Ectodermal cell (in vitro differentiated cells): ENCODE data around the gene SNX9.
"Not testable (repeated sequence)": the region's sequence is repeated elsewhere in the genome, so short reads cannot be mapped to it uniquely, and the experiment has no call there.

Experiments used
- H3K27ac ChIP-seq: 2 replicates; pipeline ENCODE4 v1.7.0; 2013; ENCODE audit warnings: mild to moderate bottlenecking, low read depth, low read length; ENCODE audit not compliant: insufficient read depth, poor library complexity, severe bottlenecking
- H3K27me3 ChIP-seq: 2 replicates; pipeline ENCODE4 v1.7.0; 2013; ENCODE audit warnings: mild to moderate bottlenecking, low read length; ENCODE audit not compliant: insufficient read depth, control insufficient read depth, poor library complexity, severe bottlenecking
- H3K36me3 ChIP-seq: one replicate; pipeline ENCODE4 v1.7.0; 2013; ENCODE audit warnings: low read length; ENCODE audit not compliant: control insufficient read depth, insufficient read depth
- H3K4me1 ChIP-seq: one replicate; pipeline ENCODE4 v1.7.0; 2013; ENCODE audit warnings: low read length; ENCODE audit not compliant: control insufficient read depth, insufficient read depth
- H3K4me3 ChIP-seq: 2 replicates; pipeline ENCODE4 v1.7.0; 2013; ENCODE audit warnings: low read depth, low read length, control low read depth; ENCODE audit not compliant: insufficient read depth
- H3K9me3 ChIP-seq: 2 replicates; pipeline ENCODE4 v1.7.0; 2013; ENCODE audit warnings: mild to moderate bottlenecking, low read length, moderate library complexity; ENCODE audit not compliant: control insufficient read depth
- WGBS, 2 experiments: methylation state at CpG; one replicate each; pipeline ENCODE4 v1.1.7; 2013; ENCODE audit warnings: missing lambda C conversion rate in 2 of 2; 5-methylcytosine and 5-hydroxymethylcytosine counted together

SNX9 gene

GRCh38 chr6:157787080-157787479 is 36.0 kb upstream of the SNX9 start:
- Histone ChIP-seq H3K4me3 (no peak overlapping the region), H3K4me1 (no peaks in the 10 kb centered on the region), H3K36me3 (no peaks in the 10 kb centered on the region), H3K9me3 (no peaks in the 10 kb centered on the region), H3K27ac (no peak overlapping the region), H3K27me3 (no peaks in the 10 kb centered on the region)
- 90 to 100% methylated on average over 1 of the region's 1 CpG for WGBS, 2 experiments

- Histone ChIP-seq H3K27me3 (no peaks in the 10 kb centered on the region), H3K4me3 (no peak overlapping the region), H3K9me3 (no peaks in the 10 kb centered on the region), H3K27ac (no peak overlapping the region), H3K4me1 (no peaks in the 10 kb centered on the region), H3K36me3 (no peaks in the 10 kb centered on the region)
- WGBS, 2 experiments, result 75 to 100% methylated on average over 1 of the region's 1 CpG
Measured at GRCh38 chr6:157788180-157788579, 34.9 kb upstream of the SNX9 start.

DNA sequence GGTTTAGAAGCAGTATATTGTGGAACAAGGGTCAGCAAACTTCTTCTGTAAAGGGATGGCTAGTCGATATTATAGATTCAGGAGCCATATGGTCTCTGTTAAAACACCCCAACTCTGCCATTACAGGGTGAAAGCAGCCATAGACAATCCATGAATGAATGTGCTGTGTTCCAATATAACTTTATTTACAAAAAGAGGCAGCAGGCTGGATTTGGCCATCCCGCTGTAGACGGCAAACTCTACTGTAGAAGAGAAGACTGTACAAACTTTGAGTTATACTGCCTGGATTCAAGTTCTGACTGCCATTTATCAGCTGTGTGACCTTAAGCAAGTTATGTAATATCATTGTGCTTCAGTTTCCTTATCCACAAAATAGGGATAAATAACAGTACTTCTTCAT is 33.7 kb upstream of the SNX9 start:
- 81 to 95% methylated on average over 3 of the region's 3 CpGs for WGBS, 2 experiments
- Histone ChIP-seq H3K27me3 (no peaks in the 10 kb centered on the region), H3K36me3 (no peaks in the 10 kb centered on the region), H3K4me1 (no peaks in the 10 kb centered on the region), H3K27ac (no peak overlapping the region), H3K4me3 (no peak overlapping the region), H3K9me3 (no peaks in the 10 kb centered on the region)

- 88 to 90% methylated on average over 15 of the region's 15 CpGs for WGBS, 2 experiments
- Histone ChIP-seq H3K36me3 (no peaks in the 10 kb centered on the region), H3K27ac (no peak overlapping the region), H3K9me3 (no peaks in the 10 kb centered on the region), H3K27me3 (no peaks in the 10 kb centered on the region), H3K4me3 (no peak overlapping the region), H3K4me1 (no peaks in the 10 kb centered on the region)
Measured at GRCh38 chr6:157789861-157790260, 33.2 kb upstream of the SNX9 start.

DNA sequence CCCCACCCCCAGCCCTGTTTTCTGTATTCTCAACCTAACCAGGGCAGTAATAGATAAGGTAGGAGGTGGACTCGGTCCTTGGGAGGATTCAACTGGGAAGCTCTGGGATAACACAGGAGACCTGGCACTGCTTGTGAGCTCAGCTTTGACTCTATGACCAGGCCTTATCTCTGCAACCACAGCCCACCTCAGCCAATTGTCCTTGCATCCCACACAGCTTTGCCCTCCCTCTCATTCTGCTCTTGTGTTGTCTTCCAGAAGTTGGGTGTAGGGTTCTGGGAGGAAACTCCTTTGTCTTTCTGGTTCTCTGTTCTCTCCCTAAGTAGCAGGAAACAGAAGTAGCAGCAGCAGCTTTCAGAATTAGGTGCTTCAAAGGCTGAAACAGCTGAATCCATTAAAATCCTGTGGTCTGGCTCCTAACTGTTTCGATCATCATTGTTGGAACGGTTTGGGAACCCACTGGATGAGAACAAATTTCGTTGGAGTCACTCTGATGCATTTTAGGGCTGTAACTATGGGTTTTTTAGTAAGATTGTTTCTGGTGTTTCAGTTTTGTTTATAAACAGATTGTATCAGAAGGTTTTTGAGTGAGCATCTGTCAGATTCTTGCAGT is 32.4 kb upstream of the SNX9 start:
- Histone ChIP-seq H3K36me3 (no peaks in the 10 kb centered on the region), H3K27me3 (no peaks in the 10 kb centered on the region), H3K4me1 (no peaks in the 10 kb centered on the region), H3K9me3 (no peaks in the 10 kb centered on the region), H3K4me3 (no peak overlapping the region), H3K27ac (no peak overlapping the region)
- 88% methylated on average over 4 of the region's 4 CpGs for WGBS, 2 experiments

- Histone ChIP-seq H3K27me3 (no peaks in the 10 kb centered on the region), H3K36me3 (no peaks in the 10 kb centered on the region), H3K27ac (no peak overlapping the region), H3K9me3 (no peaks in the 10 kb centered on the region), H3K4me3 (no peak overlapping the region), H3K4me1 (no peaks in the 10 kb centered on the region)
- 97 to 100% methylated on average over 2 of the region's 2 CpGs for WGBS, 2 experiments
Measured at GRCh38 chr6:157791450-157791849, 31.6 kb upstream of the SNX9 start.

DNA sequence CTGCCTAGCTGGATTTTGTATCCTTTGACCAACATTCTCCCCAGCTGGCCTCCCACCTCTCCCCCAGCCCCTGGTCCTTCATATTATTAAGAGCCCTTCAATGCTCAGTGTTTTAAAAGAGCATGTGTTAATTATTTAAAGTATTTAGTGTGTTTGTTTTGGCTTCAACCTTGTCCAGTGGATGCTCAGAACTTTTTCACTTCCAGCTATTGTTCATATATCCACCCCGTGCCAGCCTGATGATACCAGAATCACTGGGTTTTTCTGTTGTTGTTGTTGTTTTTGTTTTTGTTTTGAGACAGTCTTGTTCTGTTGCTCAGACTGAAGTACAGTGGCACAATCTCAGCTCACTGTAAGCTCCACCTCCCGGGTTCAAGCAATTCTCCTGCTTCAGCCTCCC is 30.4 kb upstream of the SNX9 start:
- Histone ChIP-seq H3K9me3 (no peaks in the 10 kb centered on the region), H3K27me3 (no peaks in the 10 kb centered on the region), H3K4me3 (no peak overlapping the region), H3K4me1 (no peaks in the 10 kb centered on the region), H3K36me3 (no peaks in the 10 kb centered on the region), H3K27ac (no peak overlapping the region)
- WGBS, 2 experiments, result 87 to 97% methylated on average over 2 of the region's 2 CpGs

DNA sequence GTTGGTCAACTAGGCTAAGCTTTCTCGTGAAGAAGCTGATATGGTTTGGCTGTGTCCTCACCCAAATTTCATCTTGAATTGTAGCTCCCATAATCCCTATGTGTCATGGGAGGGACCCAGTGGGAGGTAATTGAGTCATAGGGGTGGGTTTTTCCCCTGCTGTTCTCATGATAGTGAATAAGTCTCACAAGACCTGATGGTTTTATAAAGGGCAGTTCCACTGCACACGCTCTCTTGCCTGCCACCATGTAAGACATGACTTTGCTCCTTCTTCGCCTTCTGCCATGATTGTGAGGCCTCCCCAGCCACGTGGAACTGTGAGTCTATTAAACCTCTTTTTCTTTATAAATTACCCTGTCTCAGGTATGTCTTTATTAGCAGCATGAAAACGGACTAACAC is 29.0 kb upstream of the SNX9 start:
- H3K9me3 ChIP-seq, H3K4me3 ChIP-seq, H3K4me1 ChIP-seq, H3K27me3 ChIP-seq, H3K36me3 ChIP-seq, H3K27ac ChIP-seq: not testable (repeated sequence)
- WGBS, 2 experiments, result 87 to 92% methylated on average over 5 of the region's 5 CpGs

GRCh38 chr6:157795841-157796240 is 27.2 kb upstream of the SNX9 start:
- Histone ChIP-seq H3K27me3 (no peaks in the 10 kb centered on the region), H3K9me3 (no peaks in the 10 kb centered on the region), H3K4me3 (no peak overlapping the region), H3K27ac (no peak overlapping the region), H3K36me3 (no peaks in the 10 kb centered on the region), H3K4me1 (no peaks in the 10 kb centered on the region)
- WGBS, 2 experiments, result 86 to 91% methylated on average over 4 to 6 of the region's 6 CpGs

DNA sequence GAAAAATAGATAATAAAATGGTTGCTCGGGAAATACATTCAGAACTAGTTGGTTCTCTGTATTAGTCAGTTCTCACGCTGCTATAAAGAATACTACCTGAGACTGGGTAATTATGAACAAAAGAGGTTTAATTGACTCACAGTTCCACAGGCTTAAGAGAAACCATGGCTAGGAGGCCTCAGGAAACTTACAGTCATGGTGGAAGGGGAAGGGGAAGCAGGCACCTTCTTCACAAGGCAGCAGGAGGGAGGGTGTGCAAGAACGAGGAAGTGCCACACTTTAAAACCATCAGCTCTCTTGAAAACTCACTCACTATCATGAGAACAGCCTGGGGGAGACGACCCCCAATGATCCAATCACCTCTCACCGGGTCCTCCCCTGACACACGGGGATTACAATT is 24.2 kb upstream of the SNX9 start:
- Histone ChIP-seq H3K27me3 (no peaks in the 10 kb centered on the region), H3K4me3 (no peak overlapping the region), H3K9me3 (no peaks in the 10 kb centered on the region), H3K36me3 (no peaks in the 10 kb centered on the region), H3K27ac (no peak overlapping the region), H3K4me1 (no peaks in the 10 kb centered on the region)
- WGBS, 2 experiments, result 91 to 93% methylated on average over 6 of the region's 6 CpGs

- H3K4me3 ChIP-seq, H3K36me3 ChIP-seq, H3K4me1 ChIP-seq, H3K9me3 ChIP-seq, H3K27ac ChIP-seq, H3K27me3 ChIP-seq: not testable (repeated sequence)
- WGBS, 2 experiments, result 93 to 97% methylated on average over 3 of the region's 3 CpGs
Measured at GRCh38 chr6:157799561-157799960, 23.5 kb upstream of the SNX9 start.
